HPDE6-E6E7 (cell line): ENCODE results near the gene SCTR.

ENCODE experiments used
- DNase-seq: peaks from one replicate; pipeline ENCODE4 v3.0.0; 2011; ENCODE audit warnings: missing footprints; ENCODE audit errors: extremely low spot score

Gene SCTR

GRCh38 chr2:119475225-119475856 lies 48.9 kb downstream of the SCTR start:
- no peak for DNase-seq

GRCh38 chr2:119474371-119475224 lies 49.7 kb downstream of the SCTR start:
- DNase-seq: no peak

DNA sequence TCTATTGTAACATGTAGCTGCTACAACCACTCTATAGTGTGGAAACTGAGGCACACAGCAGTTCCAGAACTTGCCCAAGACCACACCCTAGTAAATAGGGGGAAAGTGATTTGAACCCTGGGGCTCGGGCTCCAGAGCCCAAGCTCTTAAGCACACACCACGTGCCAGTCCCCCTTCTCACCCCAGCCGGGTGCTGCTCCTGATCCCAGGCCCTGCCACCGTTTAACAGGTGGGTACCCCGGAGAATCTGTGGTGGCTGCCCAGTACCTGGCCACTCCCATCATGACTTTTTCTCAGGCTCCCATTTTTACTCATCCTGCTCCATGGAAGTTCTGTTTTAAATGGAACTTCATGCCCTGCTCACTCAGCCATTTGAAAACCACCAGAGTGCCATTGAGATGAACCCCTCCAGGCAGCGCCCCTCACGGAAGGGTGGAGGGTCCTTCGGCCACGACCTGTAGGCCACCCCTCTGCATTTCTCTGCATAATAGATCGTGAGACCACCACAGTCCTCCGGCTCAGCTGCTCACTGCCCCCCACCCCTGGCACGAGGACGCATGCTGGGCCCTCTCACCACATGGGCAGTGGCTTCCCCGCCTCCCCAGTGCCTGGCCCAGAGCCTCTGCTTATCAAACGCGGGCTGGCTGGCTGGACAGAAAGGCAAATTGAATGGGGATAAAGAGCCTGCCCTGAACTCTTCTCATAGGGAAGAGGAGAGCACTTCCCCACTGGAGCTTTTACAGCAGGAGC lies 50.5 kb downstream of the SCTR start:
- no peak for DNase-seq

GRCh38 chr2:119472749-119473148 lies 51.5 kb downstream of the SCTR start:
- no peak for DNase-seq

- no peak for DNase-seq
These were observed 54.5 kb downstream of the SCTR start for GRCh38 chr2:119469661-119470297.

DNA sequence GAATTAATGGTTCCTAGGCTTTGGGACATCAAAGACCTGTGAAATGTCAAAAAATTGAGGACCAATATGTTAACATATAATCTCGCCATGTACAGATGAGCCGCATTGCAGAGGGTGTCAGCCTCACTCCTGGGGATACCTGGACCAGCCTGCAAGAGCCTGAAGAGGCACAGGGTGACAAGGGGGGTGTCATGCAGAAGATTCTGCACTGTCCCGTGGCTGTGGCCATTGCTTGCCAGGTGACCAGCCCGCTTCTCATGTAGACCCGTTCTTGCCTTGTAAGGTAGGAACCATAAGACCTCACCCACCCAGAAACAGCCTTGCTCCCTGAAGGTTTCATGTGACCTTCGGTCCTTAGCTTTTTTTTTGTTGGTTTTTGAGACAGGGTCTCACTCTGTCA lies 55.2 kb downstream of the SCTR start:
- no peak for DNase-seq

DNA sequence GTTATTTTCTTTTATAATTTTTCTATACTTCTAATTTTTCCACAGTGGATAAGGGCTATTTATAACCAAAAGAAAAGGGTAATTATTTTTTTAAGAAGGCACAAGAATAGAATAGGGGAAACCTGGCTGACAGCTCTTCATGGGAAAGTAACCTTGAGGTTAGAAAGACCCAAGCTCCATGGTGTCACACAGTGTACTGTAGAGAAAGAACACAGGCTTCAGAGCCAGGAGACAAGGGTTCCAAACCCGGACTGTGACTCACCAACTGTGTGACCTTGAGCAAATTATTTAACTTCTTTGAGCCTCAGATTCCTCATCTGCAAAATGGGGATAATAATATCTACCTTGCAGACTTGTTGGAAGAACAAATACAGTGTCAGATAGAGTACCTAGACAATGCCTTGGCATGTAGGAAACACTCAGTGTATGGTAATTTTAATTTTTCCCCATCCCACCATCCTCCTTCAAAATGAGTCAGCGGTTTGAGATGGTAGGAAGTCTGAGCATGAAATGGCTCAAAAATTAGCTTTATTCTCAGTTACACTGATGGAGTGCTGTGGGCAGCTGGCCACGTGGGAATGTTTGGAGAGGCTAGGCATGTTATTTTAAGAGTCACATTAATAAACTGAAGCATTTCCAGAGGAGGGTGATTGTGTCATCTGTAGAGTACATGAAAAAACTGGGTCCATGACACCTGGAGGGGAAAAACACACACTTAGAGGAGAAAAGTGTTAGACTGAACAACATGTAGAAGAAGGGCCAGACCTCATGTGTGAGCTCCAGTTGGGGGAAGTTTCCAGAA lies 55.9 kb downstream of the SCTR start:
- DNase-seq: no peak

GRCh38 chr2:119466373-119466772 lies 57.9 kb downstream of the SCTR start:
- DNase-seq: no peak

GRCh38 chr2:119465687-119466086 lies 58.6 kb downstream of the SCTR start:
- no peak for DNase-seq

DNA sequence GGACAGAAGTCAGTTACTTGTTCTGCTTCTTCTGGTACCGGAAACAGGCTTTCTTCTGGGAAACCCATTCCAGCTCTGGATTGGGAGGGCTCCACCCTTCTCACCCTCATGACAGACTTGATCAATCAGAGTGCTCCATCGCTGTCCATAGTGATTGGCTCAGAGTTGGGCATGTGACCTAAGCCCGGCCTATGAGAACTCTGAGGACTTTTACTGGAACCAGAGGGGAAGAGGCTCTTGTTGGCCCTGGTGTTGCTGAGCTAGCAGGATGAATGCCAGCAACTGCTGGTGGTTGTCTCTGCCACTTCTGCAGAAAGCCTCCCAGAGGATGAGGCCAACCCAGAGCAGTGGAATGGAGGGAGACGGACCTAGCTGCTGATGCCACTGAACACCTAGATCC lies 59.3 kb downstream of the SCTR start:
- no peak for DNase-seq

DNA sequence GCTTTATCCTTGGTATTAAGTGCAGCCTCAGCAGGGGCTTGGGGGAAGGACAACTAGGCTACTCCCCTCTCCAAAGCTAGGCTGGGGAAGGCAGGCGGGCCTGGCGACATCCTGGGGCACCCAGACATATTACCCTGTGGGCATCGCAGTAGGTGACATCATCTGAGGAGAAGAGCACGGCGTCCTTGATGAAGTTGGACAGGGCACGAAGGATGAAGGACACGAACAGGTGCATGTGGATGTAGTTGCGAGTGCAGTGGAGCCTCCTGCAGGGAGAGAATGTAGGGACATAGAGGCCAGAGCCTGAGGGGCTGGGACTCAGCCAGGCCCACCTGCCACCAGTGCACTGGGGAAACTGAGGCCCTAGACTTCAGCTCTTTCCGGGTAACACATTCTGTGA lies 60.3 kb downstream of the SCTR start:
- DNase-seq: no peak

DNA sequence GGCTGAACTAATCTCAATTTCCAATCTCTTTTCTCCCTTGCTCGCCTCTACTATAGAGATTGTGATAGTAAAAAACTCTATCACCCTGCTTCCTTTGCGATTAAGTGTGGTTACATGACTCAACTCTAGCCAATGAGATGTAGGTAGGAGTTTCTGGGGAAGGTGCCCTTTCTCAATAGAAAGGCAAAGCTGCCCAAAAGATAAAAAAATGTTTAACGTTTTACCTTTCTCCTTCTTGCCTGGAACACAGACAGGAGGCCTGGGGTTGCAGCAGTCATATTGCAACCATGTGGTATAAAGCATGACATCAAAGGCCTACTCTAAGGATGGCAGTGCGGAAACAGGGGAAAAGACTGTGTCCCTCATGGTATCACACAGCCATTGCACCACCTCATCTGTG lies 61.1 kb downstream of the SCTR start:
- DNase-seq: no peak

- DNase-seq: no peak
These were observed 61.7 kb downstream of the SCTR start for GRCh38 chr2:119462574-119462973.

GRCh38 chr2:119461811-119462210 lies 62.5 kb downstream of the SCTR start:
- no peak for DNase-seq

GRCh38 chr2:119460076-119460475 lies 64.2 kb downstream of the SCTR start:
- DNase-seq: no peak

DNA sequence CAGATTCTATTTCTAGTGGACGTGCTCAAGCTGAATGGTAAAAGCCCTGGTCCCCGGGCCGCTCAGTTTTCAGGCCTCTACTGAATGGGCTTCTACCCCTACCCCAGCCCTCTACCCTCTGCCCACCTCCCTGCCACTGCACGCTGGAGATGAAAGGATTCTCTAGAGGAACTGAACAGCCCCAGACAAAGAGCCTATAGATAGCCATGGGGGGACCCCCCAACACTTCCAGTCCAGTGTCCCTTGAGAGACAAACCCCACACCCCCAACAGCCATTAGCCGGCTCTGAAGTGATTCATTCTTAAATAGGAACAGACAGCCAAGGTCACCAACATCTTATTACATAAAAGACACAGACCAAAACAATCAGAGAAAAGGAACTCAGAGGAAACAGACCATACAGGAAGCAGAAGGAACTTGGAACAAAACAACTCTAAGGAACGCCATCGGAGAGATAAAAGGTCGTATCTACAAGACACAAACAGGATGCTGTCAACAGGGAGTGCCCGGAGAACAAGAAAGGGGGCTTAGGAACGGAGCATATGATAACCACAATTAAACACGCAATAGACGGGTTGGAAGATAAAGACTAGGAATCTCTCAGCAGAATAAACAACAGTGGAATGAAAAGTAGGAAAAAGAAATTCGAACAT lies 69.1 kb downstream of the SCTR start:
- DNase-seq: no peak

DNA sequence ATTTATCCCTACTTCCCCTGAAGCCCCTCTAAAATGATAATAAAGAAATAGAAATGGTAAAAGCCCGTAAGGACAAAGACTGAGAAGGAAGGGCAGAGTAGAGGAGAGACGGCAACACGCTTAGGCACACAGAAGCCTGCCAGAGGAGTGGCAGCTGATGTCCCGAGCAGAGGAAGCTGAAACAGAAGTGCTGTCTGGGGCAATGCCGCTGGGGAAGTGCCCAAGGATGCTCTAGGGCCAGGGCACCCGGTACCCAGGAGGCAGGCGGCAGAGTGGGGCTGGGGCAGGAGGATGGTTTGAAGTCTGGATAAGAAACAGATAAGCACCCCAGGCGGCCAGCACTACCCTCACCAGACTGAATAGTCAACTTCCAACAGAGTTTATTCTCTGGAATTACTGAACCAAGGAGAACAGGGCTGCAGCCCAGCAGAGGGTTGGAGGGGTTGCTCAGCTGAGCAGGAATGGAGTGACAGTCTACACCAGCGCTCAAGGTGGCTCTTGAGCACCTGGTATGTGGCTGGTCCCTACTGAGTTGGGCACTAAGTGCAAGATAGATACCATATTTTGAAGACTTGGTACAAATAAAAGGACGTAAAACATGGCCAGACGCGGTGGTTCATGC lies 70.2 kb downstream of the SCTR start:
- DNase-seq: no peak

DNA sequence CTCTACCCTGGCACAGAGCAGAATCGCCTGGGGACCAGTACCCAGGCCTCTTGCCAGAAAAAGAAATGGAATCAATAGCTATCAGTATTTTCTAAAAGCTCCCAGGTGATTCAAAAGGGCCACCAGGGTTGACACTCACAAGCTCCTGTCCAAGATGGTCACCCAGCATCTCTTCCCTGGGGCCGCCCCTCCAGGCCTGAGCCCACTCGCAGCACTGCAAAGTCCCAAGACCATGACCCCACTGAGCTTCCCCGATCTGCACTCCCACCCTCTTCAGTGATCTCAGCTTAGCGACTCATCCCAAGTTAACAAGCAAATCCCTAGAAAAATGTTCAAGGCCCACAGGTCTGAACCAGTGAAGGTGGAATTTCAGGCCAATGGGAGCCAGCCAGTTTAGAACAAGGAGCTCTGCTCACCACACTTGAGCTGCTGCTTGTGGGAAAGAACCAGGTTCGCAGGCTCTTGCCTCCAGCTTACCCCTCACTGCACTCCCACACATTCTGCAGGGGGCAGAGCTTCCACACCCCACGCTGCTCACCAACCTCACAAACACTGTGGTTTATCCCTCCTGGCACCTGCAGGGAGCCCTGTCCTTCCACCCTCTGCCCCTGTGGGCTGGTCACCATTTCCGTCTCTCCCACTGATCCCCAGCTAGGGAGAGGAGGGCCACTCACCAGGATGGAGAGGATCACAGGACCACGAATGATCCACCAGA lies 72.8 kb downstream of the SCTR start:
- DNase-seq: no peak

- no peak for DNase-seq
These were observed 74.8 kb downstream of the SCTR start for GRCh38 chr2:119449521-119449920.
